ENCODE measurements around the gene NPR3. TPM values are rescaled to one million over a fixed set of nuclear protein-coding genes. Genes with fewer than 3 reads are reported as not detected.

Gene NPR3
- total RNA-seq, 4 donors from 2014 or later = 7.9 to 31.3 (median 13.0) TPM

- no peak for DNase-seq
- Histone ChIP-seq H3K27me3 (no peaks in the 10 kb centered on the region), H3K27ac (no peak overlapping the region), H3K36me3 (peaks cover 0 to 29% (median 0%) of the 10 kb centered on the region in 3 donors), H3K4me1 (no peaks in the 10 kb centered on the region), H3K9me3 (peaks cover 0 to 4% (median 0%) of the 10 kb centered on the region in 3 donors), H3K4me3 (no peak overlapping the region)
- no peak for TF ChIP-seq POLR2A (IDR thresholded peaks at IDR 0.05)
- TF ChIP-seq, protein P1, sequence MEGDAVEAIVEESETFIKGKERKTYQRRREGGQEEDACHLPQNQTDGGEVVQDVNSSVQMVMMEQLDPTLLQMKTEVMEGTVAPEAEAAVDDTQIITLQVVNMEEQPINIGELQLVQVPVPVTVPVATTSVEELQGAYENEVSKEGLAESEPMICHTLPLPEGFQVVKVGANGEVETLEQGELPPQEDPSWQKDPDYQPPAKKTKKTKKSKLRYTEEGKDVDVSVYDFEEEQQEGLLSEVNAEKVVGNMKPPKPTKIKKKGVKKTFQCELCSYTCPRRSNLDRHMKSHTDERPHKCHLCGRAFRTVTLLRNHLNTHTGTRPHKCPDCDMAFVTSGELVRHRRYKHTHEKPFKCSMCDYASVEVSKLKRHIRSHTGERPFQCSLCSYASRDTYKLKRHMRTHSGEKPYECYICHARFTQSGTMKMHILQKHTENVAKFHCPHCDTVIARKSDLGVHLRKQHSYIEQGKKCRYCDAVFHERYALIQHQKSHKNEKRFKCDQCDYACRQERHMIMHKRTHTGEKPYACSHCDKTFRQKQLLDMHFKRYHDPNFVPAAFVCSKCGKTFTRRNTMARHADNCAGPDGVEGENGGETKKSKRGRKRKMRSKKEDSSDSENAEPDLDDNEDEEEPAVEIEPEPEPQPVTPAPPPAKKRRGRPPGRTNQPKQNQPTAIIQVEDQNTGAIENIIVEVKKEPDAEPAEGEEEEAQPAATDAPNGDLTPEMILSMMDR (IDR thresholded peaks at IDR 0.05) = no peak
- 89 to 90% methylated on average over 6 to 7 of the region's 7 CpGs for WGBS, 2 donors
- intact Hi-C loops (cut with DNase I) = no loop called here
Measured at GRCh38 chr5:32722957-32723356, 11.8 kb downstream of the NPR3 start.

GRCh38 chr5:32724526-32724925 lies 13.4 kb downstream of the NPR3 start:
- no peak for TF ChIP-seq POLR2A (IDR thresholded peaks at IDR 0.05)
- TF ChIP-seq, protein P1 (IDR thresholded peaks at IDR 0.05) = no peak
- intact Hi-C loops (cut with DNase I) = no loop called here
- Histone ChIP-seq H3K36me3 (peaks cover 0 to 33% (median 0%) of the 10 kb centered on the region in 3 donors), H3K4me3 (no peak overlapping the region), H3K4me1 (no peaks in the 10 kb centered on the region), H3K27me3 (no peaks in the 10 kb centered on the region), H3K27ac (no peak overlapping the region), H3K9me3 (no peaks in the 10 kb centered on the region)
- 85 to 92% methylated on average over 4 to 6 of the region's 7 CpGs for WGBS, 2 donors
- no peak for DNase-seq

DNA sequence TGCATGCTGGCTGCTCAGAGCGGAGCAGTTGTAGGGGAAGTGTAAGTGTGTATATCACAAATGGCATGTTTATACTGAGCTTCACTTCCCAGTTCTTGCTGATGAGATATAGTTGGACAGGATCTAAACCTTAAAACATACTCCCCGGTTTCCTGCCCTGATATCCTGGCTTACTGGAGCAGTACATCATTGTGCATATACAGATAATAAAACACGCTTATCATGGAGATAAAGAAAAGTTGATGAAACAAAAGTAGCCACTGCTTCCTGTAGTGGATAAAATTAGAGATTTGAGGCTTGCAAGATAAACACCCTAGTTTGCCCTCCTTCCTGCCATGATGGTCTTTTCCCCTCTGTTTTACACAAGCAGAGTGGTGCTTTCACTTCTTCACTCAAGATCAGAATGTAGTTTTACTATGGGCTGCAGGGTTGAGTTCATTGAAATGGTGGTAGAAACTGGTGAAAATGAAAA lies 15.0 kb downstream of the NPR3 start:
- no peak for DNase-seq
- Histone ChIP-seq H3K4me3 (no peak overlapping the region), H3K27ac (no peak overlapping the region), H3K36me3 (peaks cover 0 to 33% (median 0%) of the 10 kb centered on the region in 3 donors), H3K27me3 (no peaks in the 10 kb centered on the region), H3K4me1 (no peaks in the 10 kb centered on the region), H3K9me3 (no peaks in the 10 kb centered on the region)
- WGBS, 2 donors = 41 to 48% methylated on average over 3 of the region's 3 CpGs
- intact Hi-C loops (cut with DNase I) = no loop called here
- no peak for TF ChIP-seq POLR2A (IDR thresholded peaks at IDR 0.05)
- TF ChIP-seq, protein P1 (IDR thresholded peaks at IDR 0.05) = no peak

GRCh38 chr5:32729651-32730050 lies 18.5 kb downstream of the NPR3 start:
- intact Hi-C loops (cut with DNase I) = no loop called here
- Histone ChIP-seq H3K36me3 (peaks cover 0 to 30% (median 0%) of the 10 kb centered on the region in 3 donors), H3K27me3 (no peaks in the 10 kb centered on the region), H3K9me3 (no peaks in the 10 kb centered on the region), H3K27ac (no peak overlapping the region), H3K4me1 (no peaks in the 10 kb centered on the region), H3K4me3 (no peak overlapping the region)
- no peak for TF ChIP-seq POLR2A (IDR thresholded peaks at IDR 0.05)
- TF ChIP-seq, protein P1 (IDR thresholded peaks at IDR 0.05) = no peak
- no peak for DNase-seq

- WGBS, 2 donors = 56 to 62% methylated on average over 5 of the region's 5 CpGs
- TF ChIP-seq POLR2A (IDR thresholded peaks at IDR 0.05) = no peak
- TF ChIP-seq, protein P1 (IDR thresholded peaks at IDR 0.05) = no peak
Measured at GRCh38 chr5:32733590-32734340, 22.6 kb downstream of the NPR3 start.

More at GRCh38 chr5:32733590-32734340, 22.6 kb downstream of the NPR3 start:
- Histone ChIP-seq H3K27ac (no peak overlapping the region), H3K36me3 (peaks cover 0 to 3% (median 0%) of the 10 kb centered on the region in 3 donors), H3K4me1 (no peaks in the 10 kb centered on the region), H3K9me3 (no peaks in the 10 kb centered on the region), H3K4me3 (no peak overlapping the region), H3K27me3 (no peaks in the 10 kb centered on the region)
- intact Hi-C loops (cut with DNase I) = no loop called here
- no peak for DNase-seq
